Testis (tissue), 2 donors: Measurements from ENCODE around the gene C2orf76.

Source experiments
- POLR2A ChIP-seq: fragments of 450-650 bp; IDR thresholded peaks from one replicate; pipeline ENCODE4 v1.6.1; 2017; ENCODE audit warnings: antibody characterized with exemption, mild to moderate bottlenecking, moderate library complexity
- TF ChIP-seq, protein P1 (sequence below), 3 experiments: fragments of 450-650 bp in 2 of 3; fragments of 200-600 bp in 1 of 3; sonication (generic) in 1 of 3; IDR thresholded peaks; one replicate each; pipeline ENCODE4 v1.5.1; 2016 to 2019; ENCODE audit warnings: antibody characterized with exemption in 3 of 3, mild to moderate bottlenecking in 2 of 3, moderate library complexity in 1 of 3

DNA sequence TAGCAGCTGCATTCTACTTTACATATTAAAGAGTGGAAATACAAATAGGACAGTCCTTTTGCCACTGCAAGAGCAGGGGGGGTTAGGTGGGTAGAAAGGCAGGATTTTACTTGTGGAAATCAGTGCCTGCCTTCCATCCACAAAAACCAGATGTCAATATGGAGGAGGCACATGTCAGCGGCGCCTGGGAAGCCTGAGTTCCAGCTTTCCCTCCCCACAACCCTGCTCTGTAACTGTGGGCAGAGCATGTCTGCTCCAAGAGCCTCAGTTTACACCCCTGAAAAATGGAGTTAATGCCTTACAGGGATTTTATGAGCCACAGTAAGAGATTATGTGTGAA is 110.1 kb downstream of the C2orf76 start:
- TF ChIP-seq POLR2A = no peak
- TF ChIP-seq, protein P1, sequence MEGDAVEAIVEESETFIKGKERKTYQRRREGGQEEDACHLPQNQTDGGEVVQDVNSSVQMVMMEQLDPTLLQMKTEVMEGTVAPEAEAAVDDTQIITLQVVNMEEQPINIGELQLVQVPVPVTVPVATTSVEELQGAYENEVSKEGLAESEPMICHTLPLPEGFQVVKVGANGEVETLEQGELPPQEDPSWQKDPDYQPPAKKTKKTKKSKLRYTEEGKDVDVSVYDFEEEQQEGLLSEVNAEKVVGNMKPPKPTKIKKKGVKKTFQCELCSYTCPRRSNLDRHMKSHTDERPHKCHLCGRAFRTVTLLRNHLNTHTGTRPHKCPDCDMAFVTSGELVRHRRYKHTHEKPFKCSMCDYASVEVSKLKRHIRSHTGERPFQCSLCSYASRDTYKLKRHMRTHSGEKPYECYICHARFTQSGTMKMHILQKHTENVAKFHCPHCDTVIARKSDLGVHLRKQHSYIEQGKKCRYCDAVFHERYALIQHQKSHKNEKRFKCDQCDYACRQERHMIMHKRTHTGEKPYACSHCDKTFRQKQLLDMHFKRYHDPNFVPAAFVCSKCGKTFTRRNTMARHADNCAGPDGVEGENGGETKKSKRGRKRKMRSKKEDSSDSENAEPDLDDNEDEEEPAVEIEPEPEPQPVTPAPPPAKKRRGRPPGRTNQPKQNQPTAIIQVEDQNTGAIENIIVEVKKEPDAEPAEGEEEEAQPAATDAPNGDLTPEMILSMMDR (IDR thresholded peaks at IDR 0.05) = no peak
